GM18508 (cell line): ENCODE results near the gene FAM25A.
"Not testable (repeated sequence)": the region's sequence is repeated elsewhere in the genome, so short reads cannot be mapped to it uniquely, and the experiment has no call there.

Experiments used
- ATAC-seq: cut with Tn5 transposase; IDR thresholded peaks from one replicate; pipeline ENCODE4 v1.9.1; 2021; ENCODE audit warnings: moderate number of reproducible peaks; ENCODE audit not compliant: insufficient read depth, unreplicated experiment

FAM25A gene

DNA sequence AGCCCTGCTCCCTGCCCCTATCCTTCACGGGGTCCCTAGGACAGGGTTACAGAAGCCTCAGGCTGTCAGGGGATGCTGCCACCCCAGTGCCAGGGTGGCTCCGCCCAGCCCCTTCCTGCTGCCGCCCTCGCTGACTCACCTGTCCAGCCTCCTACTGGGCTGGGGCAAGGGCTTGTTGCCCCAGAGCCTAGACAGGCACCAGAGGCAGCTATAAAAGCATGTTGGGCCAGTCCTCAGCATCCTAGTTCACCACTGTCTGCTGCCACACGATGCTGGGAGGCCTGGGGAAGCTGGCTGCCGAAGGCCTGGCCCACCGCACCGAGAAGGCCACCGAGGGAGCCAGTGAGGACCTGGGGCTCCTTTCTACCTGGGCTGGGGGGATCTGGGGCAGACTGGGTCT, at the start of gene FAM25A:
Gene FAM25A (plus strand): TSS at position 239 of the 400 bp plus-strand sequence. CDS start 31 bp downstream, at position 270.
- not testable (repeated sequence) for ATAC-seq

- ATAC-seq = no peak
Observed at GRCh38 chr10:86970982-86971231, 49.2 kb upstream of the FAM25A start.

DNA sequence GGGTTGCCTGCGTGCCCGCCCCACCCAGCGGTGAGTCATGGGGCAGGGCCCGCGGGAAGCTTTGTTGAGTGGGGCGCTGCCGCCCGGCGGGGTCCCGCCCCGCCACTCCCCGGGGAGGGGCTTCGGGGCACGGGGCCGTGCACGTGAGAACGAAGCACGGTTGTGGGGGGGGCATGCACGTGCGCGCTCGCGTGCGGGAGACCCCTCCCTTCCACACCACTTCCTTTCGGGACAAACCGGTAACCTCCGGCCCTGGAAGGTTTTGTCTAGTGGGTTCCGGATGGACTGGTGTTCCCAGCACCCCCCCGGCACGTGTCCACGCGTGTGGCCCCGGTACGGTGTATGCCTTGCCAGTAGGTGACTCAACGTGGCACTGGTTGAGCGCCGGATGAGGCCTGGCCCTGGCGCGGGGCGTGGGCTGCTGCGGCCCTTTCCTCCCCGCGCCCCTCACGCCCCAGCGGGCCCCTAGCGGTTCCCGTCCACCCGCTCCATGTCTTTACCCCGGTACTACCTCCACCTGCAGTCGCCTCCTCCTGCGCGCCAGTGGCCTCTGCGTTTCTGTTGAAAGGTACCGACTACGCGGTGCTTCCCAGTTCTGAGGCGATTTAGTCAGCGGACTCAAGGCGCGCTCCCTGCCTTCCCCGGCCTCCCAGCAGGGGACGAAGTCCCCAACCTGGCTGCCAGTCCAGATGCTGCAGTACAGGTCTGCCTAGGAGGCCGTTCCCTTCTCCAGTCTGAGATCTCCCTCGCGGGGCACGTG, 48.7 kb upstream of the FAM25A start:
- peak; percentile 54 for ATAC-seq

GRCh38 chr10:86972613-86973380, 47.3 kb upstream of the FAM25A start:
- ATAC-seq = no peak

- ATAC-seq = no peak
Observed at GRCh38 chr10:86974484-86974883, 45.6 kb upstream of the FAM25A start.

- ATAC-seq = no peak
Observed at GRCh38 chr10:86976362-86977056, 43.6 kb upstream of the FAM25A start.

DNA sequence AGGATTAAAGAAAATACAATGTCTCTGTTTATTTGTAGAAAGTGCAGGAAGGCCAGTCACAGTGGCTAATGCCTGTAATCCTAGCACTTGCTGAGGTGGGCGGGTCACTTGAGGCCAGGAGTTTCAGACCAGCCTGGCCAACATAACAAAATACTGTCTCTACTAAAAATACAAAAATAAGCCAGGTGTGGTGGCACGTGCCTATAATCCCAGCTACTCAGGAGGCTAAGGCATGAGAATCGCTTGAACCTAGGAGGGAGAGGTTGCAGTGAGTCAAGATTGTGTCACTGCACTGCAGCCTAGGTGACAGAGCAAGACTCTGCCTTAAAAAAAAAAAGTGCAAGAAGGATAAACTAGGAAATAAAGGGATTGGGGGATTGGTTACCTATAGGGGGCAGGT, 41.6 kb upstream of the FAM25A start:
- not testable (repeated sequence) for ATAC-seq

- no peak for ATAC-seq
Observed at GRCh38 chr10:86979296-86979818, 40.7 kb upstream of the FAM25A start.

DNA sequence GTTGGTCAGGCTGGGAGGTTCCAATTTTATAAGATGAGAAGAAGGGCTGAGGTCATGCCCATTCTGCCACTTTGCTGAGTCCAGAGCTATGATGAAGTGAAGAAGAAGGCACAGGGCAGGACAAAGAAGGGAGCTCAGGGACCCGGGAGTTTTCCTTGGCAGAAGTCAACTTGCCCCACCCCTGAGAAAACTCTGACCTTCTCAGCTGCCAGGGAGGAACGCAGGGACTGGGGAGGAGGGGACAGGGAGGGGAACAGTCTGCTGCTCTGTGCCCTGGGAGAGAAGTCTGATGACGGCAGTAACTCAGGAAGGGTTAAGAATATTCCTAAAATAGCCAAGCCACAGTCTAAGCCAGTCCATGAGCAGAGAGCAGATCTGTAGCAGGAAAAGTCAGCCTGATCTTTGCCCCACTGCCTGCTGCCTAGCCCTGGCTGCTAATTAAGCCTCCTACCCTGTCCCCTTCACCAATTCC, 40.1 kb upstream of the FAM25A start:
- no peak for ATAC-seq

DNA sequence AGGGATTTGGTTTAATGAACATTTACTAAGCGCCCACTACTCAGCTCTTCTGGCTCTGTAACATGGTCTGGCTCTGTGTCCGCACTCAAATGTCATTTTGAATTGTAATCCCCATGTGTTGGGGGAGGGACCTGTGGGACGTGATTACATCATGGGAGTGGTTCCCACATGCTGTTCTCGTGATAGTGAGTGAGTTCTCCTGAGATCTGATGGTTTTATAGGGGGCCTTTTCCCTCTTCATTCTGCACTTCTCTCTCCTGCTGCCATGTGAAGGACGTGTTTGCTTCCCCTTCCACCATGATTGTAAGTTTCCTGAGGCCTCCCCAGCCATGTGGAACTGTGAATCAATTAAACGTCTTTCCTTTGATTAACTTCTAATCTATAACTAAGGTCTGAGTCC, 39.1 kb upstream of the FAM25A start:
- ATAC-seq = not testable (repeated sequence)

DNA sequence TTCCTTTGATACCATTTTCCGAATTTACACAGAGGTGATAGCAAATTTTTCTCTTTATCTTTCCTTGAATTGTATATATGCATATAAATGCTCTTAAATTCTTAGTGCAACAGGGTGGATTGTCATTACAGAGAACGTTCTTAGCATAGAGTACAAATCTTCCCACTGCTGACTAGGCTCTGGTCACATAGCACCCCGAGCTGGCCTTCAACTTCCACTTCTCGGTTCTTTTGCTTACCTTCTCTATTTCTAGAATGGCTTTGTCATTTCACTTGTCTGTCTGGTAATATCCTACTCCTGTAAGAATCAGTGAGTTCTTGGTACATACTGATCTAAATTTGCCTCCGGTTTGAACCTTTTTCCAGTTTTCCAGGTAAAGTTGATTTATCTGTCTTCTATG, 38.4 kb upstream of the FAM25A start:
- ATAC-seq = no peak

DNA sequence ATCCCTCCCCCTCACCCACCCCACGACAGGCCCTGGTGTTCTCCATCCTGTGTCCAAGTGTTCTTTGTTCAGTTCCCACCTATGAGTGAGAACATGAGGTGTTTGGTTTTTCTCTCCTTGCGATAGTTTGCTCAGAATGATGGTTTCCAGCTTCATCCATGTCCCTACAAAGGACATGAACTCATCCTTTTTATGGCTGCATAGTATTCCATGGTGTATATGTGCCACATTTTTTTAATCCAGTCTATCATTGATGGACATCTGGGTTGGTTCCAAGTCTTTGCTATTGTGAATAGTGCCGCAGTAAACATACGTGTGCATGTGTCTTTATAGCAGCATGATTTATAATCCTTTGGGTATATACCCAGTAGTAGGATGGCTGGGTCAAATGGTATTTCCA, 35.6 kb upstream of the FAM25A start:
- ATAC-seq = not testable (repeated sequence)

- ATAC-seq = no peak
Observed at GRCh38 chr10:86988520-86988919, 31.6 kb upstream of the FAM25A start.

GRCh38 chr10:86991362-86991761, 28.7 kb upstream of the FAM25A start:
- not testable (repeated sequence) for ATAC-seq

GRCh38 chr10:86992456-86992855, 27.6 kb upstream of the FAM25A start:
- no peak for ATAC-seq

DNA sequence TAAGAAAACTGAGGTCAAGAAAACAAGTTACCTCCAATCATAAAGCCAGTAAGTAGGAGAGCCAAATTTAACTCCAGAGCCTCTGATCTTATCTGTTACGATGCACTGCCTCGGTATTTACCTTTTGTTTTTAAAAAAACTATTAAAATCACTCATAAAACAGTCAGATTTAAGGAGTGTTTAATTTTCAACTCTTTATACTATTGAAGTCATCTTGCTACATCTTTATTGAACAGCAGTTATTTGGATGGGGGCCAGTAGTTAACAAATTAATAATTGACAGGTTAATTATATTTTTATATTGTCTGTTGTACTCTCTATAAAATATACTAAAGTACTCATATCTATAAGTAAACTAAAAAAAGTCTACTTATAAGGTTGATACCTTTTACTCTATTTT, 27.2 kb upstream of the FAM25A start:
- no peak for ATAC-seq

- not testable (repeated sequence) for ATAC-seq
Observed at GRCh38 chr10:86999802-87000403, 20.2 kb upstream of the FAM25A start.

GRCh38 chr10:87000491-87000890, 19.6 kb upstream of the FAM25A start:
- ATAC-seq = no peak

GRCh38 chr10:87007124-87007523, 13.0 kb upstream of the FAM25A start:
- ATAC-seq = not testable (repeated sequence)

DNA sequence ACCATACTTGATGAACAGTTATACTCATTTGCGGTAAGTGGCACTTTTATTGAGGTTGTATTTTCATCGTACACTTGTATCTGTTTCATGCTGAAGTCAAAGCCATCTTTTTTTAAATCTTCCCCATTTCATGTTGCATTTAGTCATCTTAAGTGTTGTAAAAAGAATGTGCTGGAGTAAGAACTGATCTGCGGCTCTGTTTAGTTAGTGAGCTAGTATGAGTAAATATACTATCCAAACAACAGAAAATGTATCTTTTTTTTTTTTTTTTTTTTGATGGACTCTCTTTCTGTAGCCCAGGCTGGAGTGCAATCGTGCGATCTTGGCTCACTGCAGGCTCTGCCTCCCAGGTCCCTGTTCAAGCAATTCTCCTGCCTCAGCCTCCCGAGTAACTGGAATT, 12.4 kb upstream of the FAM25A start:
- not testable (repeated sequence) for ATAC-seq
